A549 (cell line): ENCODE measurements around the gene KRT37. TPM values are rescaled to one million over a fixed set of nuclear protein-coding genes. Genes with fewer than 3 reads are reported as not detected.
"Not testable (repeated sequence)": the region's sequence is repeated elsewhere in the genome, so short reads cannot be mapped to it uniquely, and the experiment has no call there.

Experiments
- ATAC-seq, 2 experiments: fragments of 200-7000 bp in 1 of 2; fragments of >200 bp in 1 of 2; cut with Nextera tagmentation in 1 of 2; cut with Tn5 transposase in 1 of 2; 3 replicates each; pipeline versions ENCODE4 v1.8.0 to v1.9.1; 2018 to 2020; ENCODE audit warnings: mild to moderate bottlenecking in 1 of 2, moderate library complexity in 1 of 2
- CTCF ChIA-PET: fragments of 300-600 bp; sonication (Branson Sonifier 250); formaldehyde crosslinking; extraction: SDS; loops from one replicate; lab custom pipeline; 2021; ENCODE audit warnings: antibody characterized with exemption, inconsistent platforms; lab: Yijun Ruan, JAX
- POLR2A ChIA-PET: fragments of 350-600 bp; formaldehyde crosslinking; extraction: SDS; loops from one replicate; lab custom pipeline; 2021; ENCODE audit warnings: antibody characterized with exemption, inconsistent platforms; lab: Yijun Ruan, JAX
- DNase-seq, 2 experiments: peaks; one replicate each; pipeline versions ENCODE4 v3.0.0 to v3.0.0-alpha.2; 2011 to 2016; ENCODE audit warnings: low read depth in 1 of 2, low spot score in 1 of 2
- FAIRE-seq: peaks from 2 replicates; lab custom pipeline; 2011; peaks lifted over from hg19 to GRCh38; lab: Jason Lieb, UNC
- H3K27ac ChIP-seq, 2 experiments: fragments of >200 bp; sonication (Bioruptor Twin); formaldehyde crosslinking; 3 replicates each; pipeline ENCODE4 v1.5.1; 2016 to 2017
- H3K4me1 ChIP-seq: fragments of >200 bp; sonication (Bioruptor Twin); formaldehyde crosslinking; 3 replicates; pipeline ENCODE4 v1.6.1; 2016
- H3K4me2 ChIP-seq: fragments of >200 bp; sonication (Bioruptor Twin); formaldehyde crosslinking; 3 replicates; pipeline ENCODE4 v1.6.1; 2016
- H3K4me3 ChIP-seq: fragments of >200 bp; sonication (Bioruptor Twin); formaldehyde crosslinking; 3 replicates; pipeline ENCODE4 v1.5.1; 2016
- H3K9me3 ChIP-seq: fragments of >200 bp; sonication (Bioruptor Twin); formaldehyde crosslinking; 3 replicates; pipeline ENCODE4 v1.6.1; 2016
- ATOH8 ChIP-seq: fragments of 250-450 bp; sonication (Bioruptor Pico); IDR thresholded peaks from 2 replicates; pipeline ENCODE4 v1.5.0; 2020; ENCODE audit warnings: low read depth, mild to moderate bottlenecking, moderate library complexity
- BCL3 ChIP-seq: fragments of >200 bp; sonication (Bioruptor Twin); formaldehyde crosslinking; IDR thresholded peaks from 3 replicates; pipeline ENCODE4 v1.6.1; 2016
- CBX8 ChIP-seq: fragments of 200-600 bp; sonication (generic); IDR thresholded peaks from 2 replicates; pipeline ENCODE4 v1.6.1; 2016
- EP300 ChIP-seq, 2 experiments: fragments of >200 bp; sonication (Bioruptor Twin); formaldehyde crosslinking; IDR thresholded peaks; 2 replicates in 1 of 2; 3 replicates in 1 of 2; pipeline ENCODE4 v1.6.1; 2016 to 2017
- FOSB ChIP-seq: fragments of 250-450 bp; sonication (Bioruptor Pico); IDR thresholded peaks from 2 replicates; pipeline ENCODE4 v1.5.0; 2020; ENCODE audit warnings: mild to moderate bottlenecking, moderate library complexity
- FOSL2 ChIP-seq, 2 experiments: fragments of 450-650 bp in 1 of 2; fragments of >200 bp in 1 of 2; sonication (Bioruptor Twin) in 1 of 2; formaldehyde crosslinking; IDR thresholded peaks; 2 replicates each; pipeline versions ENCODE4 v1.5.0 to v1.6.1; 2016 to 2020; ENCODE audit warnings: mild to moderate bottlenecking in 1 of 2, moderate library complexity in 1 of 2
- GATA3 ChIP-seq: IDR thresholded peaks from 2 replicates; pipeline ENCODE4 v1.6.1; 2012; ENCODE audit warnings: borderline replicate concordance
- HES2 ChIP-seq: fragments of >200 bp; sonication (Bioruptor Twin); formaldehyde crosslinking; IDR thresholded peaks from 2 replicates; pipeline ENCODE4 v1.6.1; 2016
- JUNB ChIP-seq: fragments of >200 bp; sonication (Bioruptor Twin); formaldehyde crosslinking; IDR thresholded peaks from 2 replicates; pipeline ENCODE4 v1.6.1; 2016
- MAFK ChIP-seq: fragments of 450-650 bp; IDR thresholded peaks from 2 replicates; pipeline ENCODE4 v1.6.1; 2014; ENCODE audit not compliant: partially characterized antibody
- MAX ChIP-seq: IDR thresholded peaks from 2 replicates; pipeline ENCODE4 v1.6.1; 2012
- ZNF302 ChIP-seq: fragments of 250-450 bp; sonication (Bioruptor Pico); IDR thresholded peaks from 2 replicates; pipeline ENCODE4 v1.9.0; 2021; ENCODE audit warnings: inconsistent platforms, mild to moderate bottlenecking, moderate library complexity
- WGBS: methylation state at CpG from one replicate; pipeline ENCODE4 v1.1.6; 2017; ENCODE audit errors: missing lambda C conversion rate; 5-methylcytosine and 5-hydroxymethylcytosine counted together
- polyA plus RNA-seq, 4 experiments: library from polyadenylated mRNA; depleted of rRNA in 3 of 4; stranded (reverse); fragments of >200 nt; fragmentation: RNase III in 1 of 4; extraction: RNeasy Plus Mini Kit Qiagen cat#74134 plus additional on column Dnase treatment in 1 of 4; gene quantifications; 2 replicates in 3 of 4; 3 replicates in 1 of 4; pipeline ENCODE4 v1.2.3, GENCODE V29; 2011 to 2017
- small RNA-seq, 6 experiments: library from RNA; depleted of rRNA; stranded (forward); fragments of <200 nt; gene quantifications; one replicate each; pipeline ENCODE3, GENCODE V24; 2012

The KRT37 gene
- polyA plus RNA-seq, 2 of the 4 experiments (the other 2 are of a cell fraction), result not detected

GRCh38 chr17:41382394-41382793 is 42.0 kb downstream of the KRT37 start:
- Histone ChIP-seq H3K9me3 (peaks cover 15% of the 10 kb centered on the region), H3K4me1 (peaks cover 10% of the 10 kb centered on the region), H3K4me3 (no peak overlapping the region), H3K4me2 (no peak overlapping the region), H3K27ac (no peak overlapping the region)
- FAIRE-seq, result no peak
- 100% methylated on average over 1 of the region's 1 CpG for WGBS
- no peak for ATAC-seq
- no peak for TF ChIP-seq ATOH8 (CRISPR knock-in tag)
- no peak for TF ChIP-seq FOSB (CRISPR knock-in tag)
- no peak for TF ChIP-seq CBX8
- ChIA-PET POLR2A (no interaction called here), CTCF (interaction anchor here (0.7 to 1.0 kb wide), 2 partner anchors 8 to 166 kb away, joined by 3 read pairs; no protein-coding TSS in a partner anchor)
- no peak for DNase-seq

GRCh38 chr17:41381943-41382342 is 42.4 kb downstream of the KRT37 start, which contains the start of gene KRT34:
KRT34 (minus strand) TSS chr17:41382306; CDS start chr17:41382246, 60 bp downstream.
- WGBS, result 86% methylated on average over 12 of the region's 13 CpGs
- DNase-seq, FAIRE-seq, H3K4me3 ChIP-seq, POLR2A ChIA-PET, ATAC-seq, H3K27ac ChIP-seq, H3K4me2 ChIP-seq: not testable (repeated sequence)
- peaks cover 11% of the 10 kb centered on the region for H3K9me3 ChIP-seq
- CTCF ChIA-PET, result interaction anchor here (0.7 to 1.5 kb wide), 9 partner anchors 9 to 475 kb away, joined by 3 to 7 read pairs (median 3); no protein-coding TSS in a partner anchor
- H3K4me1 ChIP-seq, result peaks cover 10% of the 10 kb centered on the region

GRCh38 chr17:41380091-41380490 is 44.3 kb downstream of the KRT37 start:
- TF ChIP-seq GATA3 (peak; percentile 36; the same call in 1 of the 2 replicates), EP300 (IDR thresholded peaks at IDR 0.05) (peak in 1 of 2 experiments; percentile 32; a peak in 1 of 5 replicates), MAFK (peak; percentile 27), MAX (peak; percentile 54), JUNB (peak; percentile 52; the same call in 1 of the 2 replicates), FOSL2 (IDR thresholded peaks at IDR 0.05) (peak; percentile 37; the same call in 1 of the 2 replicates), FOSL2 (CRISPR knock-in tag; IDR thresholded peaks at IDR 0.05) (peak; percentile 43; the same call in 1 of the 2 replicates), BCL3 (0 out of 3 replicates have a peak, but pooled peaks have one; percentile 45)
- ATAC-seq (peak; percentile 72 to 78; a peak in 5 of 6 replicates), DNase-seq (peak; percentile 57 to 73)
- H3K9me3 ChIP-seq, H3K4me3 ChIP-seq, POLR2A ChIA-PET, FAIRE-seq: not testable (repeated sequence)
- CTCF ChIA-PET, result interaction anchor here (0.7 to 2.2 kb wide), 4 partner anchors 11 to 282 kb away, joined by 4 to 5 read pairs (median 4); no protein-coding TSS in a partner anchor
- WGBS, result 20% methylated on average over 7 of the region's 7 CpGs
- H3K27ac ChIP-seq, result peak overlapping the region; percentile 0 to 48; a peak in 3 of 6 replicates
- peak overlapping the region; percentile 45 for H3K4me2 ChIP-seq
- H3K4me1 ChIP-seq, result peaks cover 10% of the 10 kb centered on the region

GRCh38 chr17:41377546-41377945 is 46.8 kb downstream of the KRT37 start:
- ChIA-PET POLR2A (no interaction called here), CTCF (interaction anchor here (0.7 to 2.4 kb wide), 4 partner anchors 10 to 172 kb away, joined by 3 to 12 read pairs (median 4); no protein-coding TSS in a partner anchor)
- H3K4me2 ChIP-seq, result no peak overlapping the region
- H3K27ac ChIP-seq, result no peak overlapping the region
- peaks cover 7% of the 10 kb centered on the region; the same call in 1 of the 3 replicates for H3K9me3 ChIP-seq
- no peak for TF ChIP-seq ZNF302 (CRISPR knock-in tag)
- TF ChIP-seq HES2, result no peak
- TF ChIP-seq, all 56 proteins: peak for 0
- no peak for ATAC-seq
- peaks cover 10% of the 10 kb centered on the region for H3K4me1 ChIP-seq
- FAIRE-seq, result no peak
- no peak for DNase-seq
- no peak overlapping the region for H3K4me3 ChIP-seq
- WGBS, result 24% methylated on average over 2 of the region's 2 CpGs

Small RNA genes within 50 kb of the gene (small RNA-seq; reads per million reads assigned to genes)
- 0.12 to 25.8 (median 4.4) reads per million in 6 experiments for gene RNU2-32P

Other genes with a start within 250 kb of the KRT37 start
- gene KRTAP4-2, start 246.4 kb downstream of the KRT37 start, polyA plus RNA-seq (2011; rRNA removed), result not detected in 2 replicates
- gene KRTAP4-2, start 246.4 kb downstream of the KRT37 start, polyA plus RNA-seq (2017; fragmentation: RNase III; extraction: RNeasy Plus Mini Kit Qiagen cat#74134 plus additional on column Dnase treatment), result not detected in 3 replicates
- gene KRTAP4-1, start 239.7 kb downstream of the KRT37 start, polyA plus RNA-seq (2011; rRNA removed), result 0.32 TPM in 2 replicates
- gene KRTAP4-1, start 239.7 kb downstream of the KRT37 start, polyA plus RNA-seq (2017; fragmentation: RNase III; extraction: RNeasy Plus Mini Kit Qiagen cat#74134 plus additional on column Dnase treatment), result 0.12 TPM in 2 of 3 replicates, not detected in the other
- gene KRTAP9-1, start 234.7 kb downstream of the KRT37 start, polyA plus RNA-seq (2011; rRNA removed), result not detected in 2 replicates
- not detected in 3 replicates for gene KRTAP9-1, start 234.7 kb downstream of the KRT37 start, polyA plus RNA-seq (2017; fragmentation: RNase III; extraction: RNeasy Plus Mini Kit Qiagen cat#74134 plus additional on column Dnase treatment)
- gene KRTAP9-2, start 197.9 kb downstream of the KRT37 start, polyA plus RNA-seq (2011; rRNA removed), result not detected in 2 replicates
- not detected in 3 replicates for gene KRTAP9-2, start 197.9 kb downstream of the KRT37 start, polyA plus RNA-seq (2017; fragmentation: RNase III; extraction: RNeasy Plus Mini Kit Qiagen cat#74134 plus additional on column Dnase treatment)
- not detected in 2 replicates for gene KRTAP9-3, start 192.1 kb downstream of the KRT37 start, polyA plus RNA-seq (2011; rRNA removed)
- gene KRTAP9-3, start 192.1 kb downstream of the KRT37 start, polyA plus RNA-seq (2017; fragmentation: RNase III; extraction: RNeasy Plus Mini Kit Qiagen cat#74134 plus additional on column Dnase treatment), result not detected in 3 replicates
- not detected in 2 replicates for gene KRTAP9-8, start 186.6 kb downstream of the KRT37 start, polyA plus RNA-seq (2011; rRNA removed)
- not detected in 3 replicates for gene KRTAP9-8, start 186.6 kb downstream of the KRT37 start, polyA plus RNA-seq (2017; fragmentation: RNase III; extraction: RNeasy Plus Mini Kit Qiagen cat#74134 plus additional on column Dnase treatment)
- gene KRTAP9-4, start 174.9 kb downstream of the KRT37 start, polyA plus RNA-seq (2011; rRNA removed), result not detected in 2 replicates
- not detected in 3 replicates for gene KRTAP9-4, start 174.9 kb downstream of the KRT37 start, polyA plus RNA-seq (2017; fragmentation: RNase III; extraction: RNeasy Plus Mini Kit Qiagen cat#74134 plus additional on column Dnase treatment)
- gene KRTAP9-9, start 169.2 kb downstream of the KRT37 start, polyA plus RNA-seq (2011; rRNA removed), result not detected in 2 replicates
- not detected in 3 replicates for gene KRTAP9-9, start 169.2 kb downstream of the KRT37 start, polyA plus RNA-seq (2017; fragmentation: RNase III; extraction: RNeasy Plus Mini Kit Qiagen cat#74134 plus additional on column Dnase treatment)
- gene KRTAP9-6, start 159.2 kb downstream of the KRT37 start, polyA plus RNA-seq (2011; rRNA removed), result not detected in 2 replicates
- gene KRTAP9-6, start 159.2 kb downstream of the KRT37 start, polyA plus RNA-seq (2017; fragmentation: RNase III; extraction: RNeasy Plus Mini Kit Qiagen cat#74134 plus additional on column Dnase treatment), result not detected in 3 replicates
- gene KRTAP9-7, start 148.9 kb downstream of the KRT37 start, polyA plus RNA-seq (2011; rRNA removed), result not detected in 2 replicates
- gene KRTAP9-7, start 148.9 kb downstream of the KRT37 start, polyA plus RNA-seq (2017; fragmentation: RNase III; extraction: RNeasy Plus Mini Kit Qiagen cat#74134 plus additional on column Dnase treatment), result not detected in 3 replicates
- not detected in 2 replicates for gene KRTAP29-1, start 121.7 kb downstream of the KRT37 start, polyA plus RNA-seq (2011; rRNA removed)
- gene KRTAP29-1, start 121.7 kb downstream of the KRT37 start, polyA plus RNA-seq (2017; fragmentation: RNase III; extraction: RNeasy Plus Mini Kit Qiagen cat#74134 plus additional on column Dnase treatment), result not detected in 3 replicates
- gene KRTAP16-1, start 115.3 kb downstream of the KRT37 start, polyA plus RNA-seq (2011; rRNA removed), result not detected in 2 replicates
- not detected in 3 replicates for gene KRTAP16-1, start 115.3 kb downstream of the KRT37 start, polyA plus RNA-seq (2017; fragmentation: RNase III; extraction: RNeasy Plus Mini Kit Qiagen cat#74134 plus additional on column Dnase treatment)
- not detected in 2 replicates for gene KRTAP17-1, start 108.9 kb downstream of the KRT37 start, polyA plus RNA-seq (2011; rRNA removed)
- gene KRTAP17-1, start 108.9 kb downstream of the KRT37 start, polyA plus RNA-seq (2017; fragmentation: RNase III; extraction: RNeasy Plus Mini Kit Qiagen cat#74134 plus additional on column Dnase treatment), result not detected in 3 replicates
- gene KRT33A, start 73.8 kb downstream of the KRT37 start, polyA plus RNA-seq (2011; rRNA removed), result not detected in 2 replicates
- not detected in 3 replicates for gene KRT33A, start 73.8 kb downstream of the KRT37 start, polyA plus RNA-seq (2017; fragmentation: RNase III; extraction: RNeasy Plus Mini Kit Qiagen cat#74134 plus additional on column Dnase treatment)
- gene KRT33B, start 54.8 kb downstream of the KRT37 start, polyA plus RNA-seq (2011; rRNA removed), result not detected in 2 replicates
- 0.05 to 0.08 TPM in 2 of 3 replicates, not detected in the other for gene KRT33B, start 54.8 kb downstream of the KRT37 start, polyA plus RNA-seq (2017; fragmentation: RNase III; extraction: RNeasy Plus Mini Kit Qiagen cat#74134 plus additional on column Dnase treatment)
- gene KRT34, start 42.3 kb downstream of the KRT37 start, polyA plus RNA-seq (2011; rRNA removed), result 0.09 TPM in 2 replicates
- 0.17 to 0.33 TPM (median 0.23 TPM) in 3 replicates for gene KRT34, start 42.3 kb downstream of the KRT37 start, polyA plus RNA-seq (2017; fragmentation: RNase III; extraction: RNeasy Plus Mini Kit Qiagen cat#74134 plus additional on column Dnase treatment)
- gene KRT31, start 27.0 kb downstream of the KRT37 start, polyA plus RNA-seq (2011; rRNA removed), result not detected in 2 replicates
- not detected in 3 replicates for gene KRT31, start 27.0 kb downstream of the KRT37 start, polyA plus RNA-seq (2017; fragmentation: RNase III; extraction: RNeasy Plus Mini Kit Qiagen cat#74134 plus additional on column Dnase treatment)
- gene KRT38, start 16.4 kb upstream of the KRT37 start, polyA plus RNA-seq (2011; rRNA removed), result not detected in 2 replicates
- gene KRT38, start 16.4 kb upstream of the KRT37 start, polyA plus RNA-seq (2017; fragmentation: RNase III; extraction: RNeasy Plus Mini Kit Qiagen cat#74134 plus additional on column Dnase treatment), result not detected in 3 replicates
- not detected in 2 replicates for gene KRT32, start 42.8 kb upstream of the KRT37 start, polyA plus RNA-seq (2011; rRNA removed)
- gene KRT32, start 42.8 kb upstream of the KRT37 start, polyA plus RNA-seq (2017; fragmentation: RNase III; extraction: RNeasy Plus Mini Kit Qiagen cat#74134 plus additional on column Dnase treatment), result not detected in 3 replicates
- not detected in 2 replicates for gene KRT35, start 56.6 kb upstream of the KRT37 start, polyA plus RNA-seq (2011; rRNA removed)
- not detected in 3 replicates for gene KRT35, start 56.6 kb upstream of the KRT37 start, polyA plus RNA-seq (2017; fragmentation: RNase III; extraction: RNeasy Plus Mini Kit Qiagen cat#74134 plus additional on column Dnase treatment)
- not detected in 2 replicates for gene KRT36, start 65.3 kb upstream of the KRT37 start, polyA plus RNA-seq (2011; rRNA removed)
- gene KRT36, start 65.3 kb upstream of the KRT37 start, polyA plus RNA-seq (2017; fragmentation: RNase III; extraction: RNeasy Plus Mini Kit Qiagen cat#74134 plus additional on column Dnase treatment), result not detected in 3 replicates
- gene KRT13, start 81.0 kb upstream of the KRT37 start, polyA plus RNA-seq (2011; rRNA removed), result 0.06 and 0.08 TPM in 2 replicates
- not detected in 3 replicates for gene KRT13, start 81.0 kb upstream of the KRT37 start, polyA plus RNA-seq (2017; fragmentation: RNase III; extraction: RNeasy Plus Mini Kit Qiagen cat#74134 plus additional on column Dnase treatment)
- gene KRT15, start 94.3 kb upstream of the KRT37 start, polyA plus RNA-seq (2011; rRNA removed), result 2.1 and 2.6 TPM in 2 replicates
- 0.54 to 1.4 TPM (median 0.62 TPM) in 3 replicates for gene KRT15, start 94.3 kb upstream of the KRT37 start, polyA plus RNA-seq (2017; fragmentation: RNase III; extraction: RNeasy Plus Mini Kit Qiagen cat#74134 plus additional on column Dnase treatment)
- 23.8 and 26.2 TPM in 2 replicates for gene KRT19, start 103.7 kb upstream of the KRT37 start, polyA plus RNA-seq (2011; rRNA removed)
- 27.8 to 31.2 TPM (median 29.9 TPM) in 3 replicates for gene KRT19, start 103.7 kb upstream of the KRT37 start, polyA plus RNA-seq (2017; fragmentation: RNase III; extraction: RNeasy Plus Mini Kit Qiagen cat#74134 plus additional on column Dnase treatment)
- not detected in 2 replicates for gene KRT9, start 147.5 kb upstream of the KRT37 start, polyA plus RNA-seq (2011; rRNA removed)
- gene KRT9, start 147.5 kb upstream of the KRT37 start, polyA plus RNA-seq (2017; fragmentation: RNase III; extraction: RNeasy Plus Mini Kit Qiagen cat#74134 plus additional on column Dnase treatment), result not detected in 3 replicates
- gene KRT14, start 162.3 kb upstream of the KRT37 start, polyA plus RNA-seq (2011; rRNA removed), result 0.04 TPM in 1 of 2 replicates, not detected in the other
- gene KRT14, start 162.3 kb upstream of the KRT37 start, polyA plus RNA-seq (2017; fragmentation: RNase III; extraction: RNeasy Plus Mini Kit Qiagen cat#74134 plus additional on column Dnase treatment), result 0.07 to 0.10 TPM (median 0.09 TPM) in 3 replicates
- 0.21 and 0.28 TPM in 2 replicates for gene KRT16, start 188.2 kb upstream of the KRT37 start, polyA plus RNA-seq (2011; rRNA removed)
- 0.44 TPM in 1 of 3 replicates, not detected in the others for gene KRT16, start 188.2 kb upstream of the KRT37 start, polyA plus RNA-seq (2017; fragmentation: RNase III; extraction: RNeasy Plus Mini Kit Qiagen cat#74134 plus additional on column Dnase treatment)
- gene KRT17, start 200.0 kb upstream of the KRT37 start, polyA plus RNA-seq (2011; rRNA removed), result 0.78 and 1.2 TPM in 2 replicates
- gene KRT17, start 200.0 kb upstream of the KRT37 start, polyA plus RNA-seq (2017; fragmentation: RNase III; extraction: RNeasy Plus Mini Kit Qiagen cat#74134 plus additional on column Dnase treatment), result 0.43 to 0.57 TPM (median 0.56 TPM) in 3 replicates